AG20443 (cell line): ENCODE measurements around the gene C17orf100.
"Not testable (repeated sequence)": the region's sequence is repeated elsewhere in the genome, so short reads cannot be mapped to it uniquely, and the experiment has no call there.

Source experiments
- DNase-seq: peaks from one replicate; pipeline ENCODE4 v3.0.0; 2012; ENCODE audit warnings: low spot score, mixed read lengths

Gene C17orf100

DNA sequence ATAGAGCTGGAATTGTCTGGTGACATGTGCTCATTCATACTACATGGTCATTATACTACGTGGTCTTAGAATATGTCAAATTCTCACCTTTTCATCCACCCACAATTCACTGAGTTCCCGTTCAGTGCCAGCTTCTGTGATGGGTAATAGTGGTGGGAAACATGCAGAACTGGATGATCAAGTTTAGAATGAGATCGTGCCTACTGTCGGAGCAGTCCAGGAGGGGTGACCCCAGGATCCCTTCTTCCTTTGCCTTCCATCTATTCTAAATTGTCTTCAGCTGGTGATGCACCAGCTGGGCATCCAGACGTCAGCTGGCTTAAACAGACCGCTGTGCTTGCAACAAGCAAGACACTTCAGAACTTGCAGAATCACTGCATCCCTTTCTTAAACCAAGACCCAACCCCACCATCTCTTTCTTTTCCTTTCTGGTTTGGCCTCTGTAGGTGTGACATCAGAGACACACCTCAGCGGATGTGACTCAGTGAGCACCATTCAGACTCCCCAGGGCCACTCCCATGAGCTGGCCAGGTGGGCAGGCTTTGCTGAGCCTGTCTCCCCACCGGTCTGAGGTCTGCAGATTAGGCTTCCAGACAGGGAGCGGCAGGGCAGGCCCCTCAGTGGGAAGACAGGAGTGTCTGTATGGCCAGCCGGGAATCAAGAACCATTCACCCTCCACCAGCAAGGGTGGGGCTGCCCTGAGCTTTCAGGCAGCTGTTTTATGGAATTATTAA lies 18.1 kb downstream of the C17orf100 start:
- no peak for DNase-seq

DNA sequence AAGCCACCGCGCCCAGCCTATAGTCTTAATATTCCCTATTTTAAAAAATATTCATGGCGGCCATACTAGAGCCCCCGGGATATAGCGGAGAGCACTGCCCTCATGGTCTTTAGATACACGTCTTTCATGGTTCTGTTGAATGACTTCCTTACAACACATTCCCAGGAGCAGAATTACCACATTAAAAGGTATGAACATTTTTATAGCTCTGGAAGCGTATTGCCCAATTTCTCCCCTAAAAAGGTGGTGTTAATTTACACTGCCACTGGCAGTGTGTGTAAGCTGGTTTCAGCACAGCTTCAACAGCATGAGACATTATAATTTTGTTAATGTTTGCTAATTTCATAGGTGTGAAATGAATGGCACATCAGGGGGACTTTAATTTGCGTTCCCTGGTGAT lies 19.0 kb downstream of the C17orf100 start:
- no peak for DNase-seq

DNA sequence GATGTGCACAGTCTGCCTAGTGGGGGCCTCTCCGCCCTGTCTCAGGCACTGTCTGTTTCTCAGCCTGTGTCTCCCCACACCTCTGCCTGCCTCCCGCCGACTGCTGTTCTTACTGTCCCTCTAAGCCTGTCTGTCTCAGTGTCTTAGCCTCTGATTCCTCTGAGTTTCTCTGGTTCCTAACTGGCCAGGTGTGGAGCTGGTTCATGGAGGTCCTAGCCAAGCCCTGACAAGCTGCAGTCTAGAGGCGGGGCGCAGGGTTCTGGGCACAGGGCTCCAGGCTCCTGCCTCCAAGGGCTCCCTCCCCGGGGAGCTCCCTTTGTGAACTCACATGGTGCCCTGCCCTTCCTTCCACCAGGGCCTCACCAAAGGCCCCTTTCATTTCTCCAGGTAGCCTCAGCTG lies 19.4 kb downstream of the C17orf100 start:
- no peak for DNase-seq

DNA sequence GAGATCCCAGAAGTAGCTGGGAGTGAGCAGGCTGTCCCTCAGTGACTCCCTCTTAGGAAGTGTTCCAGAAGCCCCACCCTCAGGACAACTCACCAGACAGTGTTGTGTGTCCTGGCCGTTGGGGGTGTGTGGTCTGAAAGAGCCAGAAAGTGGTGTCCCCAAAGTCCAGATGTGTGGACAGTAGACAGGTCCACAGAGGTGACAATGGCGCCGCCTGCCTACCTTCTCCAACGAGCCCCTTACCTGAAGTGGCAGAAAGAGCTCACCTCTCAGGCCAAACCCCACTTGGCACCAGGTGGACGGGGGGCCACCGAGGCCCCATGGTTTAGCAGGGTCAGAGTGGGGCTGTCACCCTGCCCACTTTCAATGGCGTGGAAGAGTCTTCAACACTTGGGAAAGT lies 19.9 kb downstream of the C17orf100 start:
- DNase-seq = no peak

DNA sequence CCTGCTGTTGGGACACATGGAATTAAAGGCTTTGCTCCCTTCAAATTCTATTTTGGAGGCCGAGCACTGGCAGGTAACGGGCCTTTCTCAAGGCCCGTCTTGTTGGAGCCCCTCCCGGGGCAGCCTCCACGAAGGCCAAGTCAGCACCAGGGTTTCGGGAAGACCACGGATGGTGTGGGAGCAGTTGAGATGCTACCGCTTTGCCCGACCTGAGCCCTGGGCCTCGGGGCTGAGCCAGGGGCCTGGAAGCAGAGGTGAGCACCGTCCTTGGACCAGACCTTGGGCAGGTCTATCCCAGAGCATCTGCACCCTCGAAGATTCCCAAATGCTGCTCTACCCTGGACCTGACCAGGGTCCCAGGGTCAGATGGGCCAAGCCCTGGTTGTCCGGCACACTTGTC lies 23.0 kb downstream of the C17orf100 start:
- DNase-seq = no peak

DNA sequence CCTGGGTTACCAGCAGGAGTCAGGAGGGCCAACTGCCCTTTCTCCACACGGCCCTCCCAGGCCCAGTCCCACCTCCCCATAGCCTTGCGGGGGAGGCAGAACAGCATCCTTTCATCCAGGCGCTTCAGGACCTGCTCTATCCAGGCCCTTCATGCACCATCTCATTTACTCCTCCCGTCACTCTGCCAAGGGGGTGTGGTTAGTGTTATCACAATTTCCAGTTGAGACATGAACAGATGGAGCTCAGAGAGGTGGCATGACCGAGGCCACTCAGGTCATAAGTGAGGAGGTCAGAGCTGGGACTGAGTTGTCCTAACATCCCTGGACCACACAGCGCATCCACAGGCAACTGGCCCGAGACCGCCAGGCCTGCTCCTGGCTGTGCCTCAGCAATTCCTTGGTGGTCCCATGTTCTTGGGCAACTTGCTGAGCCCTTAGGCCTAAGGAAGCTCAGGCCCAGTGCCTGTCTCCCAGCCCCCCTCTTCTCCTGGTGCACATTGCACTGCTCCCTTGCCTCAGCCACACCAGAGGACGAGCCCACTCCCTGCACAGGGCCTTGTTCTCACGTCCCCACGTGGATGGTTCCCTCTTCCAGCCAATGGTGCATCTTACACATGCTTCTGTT lies 23.8 kb downstream of the C17orf100 start:
- DNase-seq = no peak

DNA sequence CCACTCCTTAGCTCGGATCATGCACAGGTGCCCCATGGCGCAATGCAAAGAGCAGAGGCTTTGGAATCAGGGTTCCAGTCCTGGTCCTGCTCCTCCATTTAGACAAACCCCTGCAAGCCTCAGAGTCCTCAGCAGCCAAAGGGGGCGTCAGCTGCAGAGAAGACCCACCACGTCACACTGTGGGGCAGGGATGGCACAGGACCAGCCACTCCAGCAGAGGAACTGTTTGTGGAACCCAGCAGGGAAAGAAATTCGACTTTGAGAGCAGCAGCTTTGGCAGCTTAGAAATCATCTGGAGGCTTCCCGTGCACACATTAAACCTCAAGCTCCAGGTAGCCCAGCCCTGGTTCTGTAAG lies 25.2 kb downstream of the C17orf100 start:
- DNase-seq = no peak

DNA sequence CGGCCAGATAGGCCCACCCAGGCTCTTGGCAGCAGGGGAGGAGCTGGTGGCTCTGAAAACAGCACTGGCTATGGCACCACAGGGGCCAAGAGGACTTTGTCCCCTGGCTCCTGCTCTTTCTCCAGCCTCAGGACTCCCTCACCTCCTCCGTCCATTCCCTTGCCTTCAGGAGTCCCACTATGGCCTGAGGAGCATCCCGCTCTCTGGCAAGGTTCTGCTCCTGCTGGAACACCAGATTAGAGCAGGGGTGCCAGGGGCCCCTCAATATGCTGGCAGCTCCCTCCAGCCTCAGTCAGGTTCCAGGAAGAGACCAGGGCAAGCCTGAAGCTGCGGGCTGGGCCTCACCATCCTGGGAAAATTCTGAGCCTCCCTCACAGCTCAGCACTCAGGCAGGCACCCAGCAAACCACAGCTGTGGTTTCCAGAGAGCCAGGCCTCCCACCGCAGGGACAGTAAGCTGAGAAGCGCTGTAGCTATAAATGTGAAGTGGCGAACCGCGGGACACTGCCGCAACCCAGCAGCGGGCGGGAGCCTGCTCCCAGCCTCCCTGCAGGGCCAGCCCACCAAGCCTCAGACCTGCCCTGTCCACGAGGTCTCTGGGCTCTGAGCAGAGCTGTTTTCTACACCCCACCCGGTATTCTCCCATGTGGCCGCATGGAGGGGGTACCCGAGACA lies 25.7 kb downstream of the C17orf100 start:
- peak; percentile 78 for DNase-seq

DNA sequence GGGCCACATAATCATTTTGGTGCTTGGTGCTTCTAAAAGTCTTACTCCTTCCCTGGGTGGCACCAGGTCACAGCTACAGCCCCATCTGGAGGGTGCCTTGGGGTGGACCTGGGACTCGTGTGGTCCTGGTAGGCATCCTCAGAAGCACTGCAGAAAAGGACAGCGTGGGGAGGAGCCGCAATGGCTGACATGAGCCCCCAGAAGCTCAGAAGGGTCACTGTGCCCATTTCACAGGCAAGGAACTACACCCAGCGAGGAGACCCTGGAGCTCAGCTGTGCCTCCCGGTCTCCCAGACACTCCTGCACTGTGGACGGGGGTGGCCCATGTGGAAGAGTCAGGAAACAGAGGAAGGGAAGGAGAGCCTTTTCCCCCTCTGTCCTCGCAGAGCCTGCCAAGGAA lies 26.4 kb downstream of the C17orf100 start:
- DNase-seq = no peak

DNA sequence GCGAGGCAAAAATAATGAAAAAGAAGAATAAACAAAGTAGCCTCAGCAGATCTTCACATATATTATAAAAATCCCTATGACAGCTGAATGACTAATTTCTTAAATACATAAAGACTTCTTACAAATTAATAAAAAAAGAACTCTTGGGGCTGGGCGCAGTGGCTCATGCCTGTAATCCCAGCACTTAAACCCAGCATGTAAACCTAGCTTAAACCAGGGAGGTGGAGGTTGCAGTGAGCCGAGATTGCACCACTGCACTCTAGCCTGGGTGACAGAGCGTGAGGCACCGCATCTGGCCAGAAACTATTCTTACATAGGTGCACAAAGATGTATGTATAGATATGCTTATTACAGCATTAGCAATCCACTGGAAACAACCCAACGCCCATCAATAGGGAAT lies 27.7 kb downstream of the C17orf100 start:
- no peak for DNase-seq

DNA sequence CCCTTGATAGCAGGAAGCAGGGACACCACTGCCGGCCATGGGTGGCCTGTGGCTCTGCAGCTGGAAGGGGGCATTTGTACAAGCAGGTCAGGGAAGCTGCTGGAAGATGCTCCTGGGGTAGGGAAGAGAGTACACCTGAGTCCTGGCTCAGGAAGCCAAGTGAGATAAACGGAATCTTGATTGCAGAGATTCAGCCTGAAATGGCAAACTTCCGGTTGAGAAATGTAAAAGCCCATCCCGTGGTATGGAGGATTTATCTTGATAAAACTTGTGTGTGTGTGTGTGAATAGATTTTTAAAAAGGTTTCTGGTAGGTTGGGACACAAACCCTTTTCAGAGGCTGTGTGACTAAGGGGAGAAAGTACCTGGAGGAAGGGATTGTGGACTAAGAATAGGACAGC lies 29.6 kb downstream of the C17orf100 start:
- DNase-seq = no peak

DNA sequence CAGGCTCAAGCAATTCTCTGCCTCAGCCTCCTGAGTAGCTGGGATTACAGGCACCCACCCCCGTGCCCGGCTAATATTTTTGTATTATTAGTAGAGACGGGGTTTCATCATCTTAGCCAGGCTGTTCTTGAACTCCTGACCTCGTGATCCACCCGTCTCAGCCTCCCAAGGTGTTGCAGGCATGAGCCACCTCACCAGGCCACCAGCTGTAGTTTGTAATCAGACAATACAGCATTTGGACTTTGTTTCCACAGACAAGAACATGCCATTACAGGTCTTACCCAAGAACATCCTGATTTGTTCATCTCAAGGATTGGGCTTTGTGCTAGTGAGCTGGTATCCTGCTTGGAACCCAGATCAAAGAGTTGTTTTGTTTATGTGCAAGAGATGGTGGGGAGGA lies 30.1 kb downstream of the C17orf100 start:
- no peak for DNase-seq

DNA sequence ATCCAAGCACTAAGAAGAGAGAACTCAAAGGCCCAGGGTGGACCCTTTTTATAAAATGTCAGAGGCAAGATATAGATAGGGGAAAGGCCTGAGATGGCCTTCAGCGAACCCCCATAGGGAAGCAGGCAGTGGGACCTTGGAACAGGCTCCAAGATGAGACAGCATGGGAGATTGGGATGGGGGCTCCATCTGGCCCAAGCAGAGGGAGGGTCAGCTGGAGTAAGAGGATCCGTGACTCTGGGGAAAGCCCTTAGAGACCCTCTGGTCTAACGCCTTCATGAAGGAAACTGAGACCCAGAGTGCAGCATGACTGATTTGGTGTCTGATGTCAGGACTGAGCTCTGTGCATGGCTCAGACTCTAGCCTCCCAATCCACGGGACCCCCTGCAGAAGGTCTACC lies 30.8 kb downstream of the C17orf100 start:
- no peak for DNase-seq

DNA sequence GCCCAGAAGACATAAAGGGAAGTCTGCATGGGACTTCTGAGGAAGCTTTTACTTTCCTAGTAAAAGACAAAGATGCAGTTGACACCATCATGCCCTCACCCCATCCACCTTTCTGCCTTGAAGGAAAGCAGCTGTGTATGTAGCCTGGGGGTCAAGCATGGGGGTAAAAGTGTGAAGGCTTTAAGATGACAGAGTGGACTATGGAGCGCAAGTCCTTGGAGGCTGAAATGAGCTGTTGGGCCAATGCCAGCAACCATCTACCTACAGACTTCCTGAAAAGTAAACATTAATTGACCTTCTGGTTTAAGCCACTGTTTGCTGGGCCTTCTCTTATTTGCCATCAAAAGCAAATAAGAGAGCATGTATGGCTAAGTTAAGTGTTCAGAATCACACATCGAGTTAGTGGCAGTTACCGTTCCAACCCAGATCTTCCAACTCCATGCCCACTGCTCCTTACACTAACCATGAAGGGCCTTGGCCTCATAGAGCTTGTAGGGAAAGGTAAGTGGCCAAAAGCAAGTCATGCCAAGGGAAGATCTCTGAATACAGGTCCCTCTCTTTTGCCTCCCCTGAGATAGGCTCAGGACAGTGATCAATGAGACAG lies 31.6 kb downstream of the C17orf100 start:
- no peak for DNase-seq

DNA sequence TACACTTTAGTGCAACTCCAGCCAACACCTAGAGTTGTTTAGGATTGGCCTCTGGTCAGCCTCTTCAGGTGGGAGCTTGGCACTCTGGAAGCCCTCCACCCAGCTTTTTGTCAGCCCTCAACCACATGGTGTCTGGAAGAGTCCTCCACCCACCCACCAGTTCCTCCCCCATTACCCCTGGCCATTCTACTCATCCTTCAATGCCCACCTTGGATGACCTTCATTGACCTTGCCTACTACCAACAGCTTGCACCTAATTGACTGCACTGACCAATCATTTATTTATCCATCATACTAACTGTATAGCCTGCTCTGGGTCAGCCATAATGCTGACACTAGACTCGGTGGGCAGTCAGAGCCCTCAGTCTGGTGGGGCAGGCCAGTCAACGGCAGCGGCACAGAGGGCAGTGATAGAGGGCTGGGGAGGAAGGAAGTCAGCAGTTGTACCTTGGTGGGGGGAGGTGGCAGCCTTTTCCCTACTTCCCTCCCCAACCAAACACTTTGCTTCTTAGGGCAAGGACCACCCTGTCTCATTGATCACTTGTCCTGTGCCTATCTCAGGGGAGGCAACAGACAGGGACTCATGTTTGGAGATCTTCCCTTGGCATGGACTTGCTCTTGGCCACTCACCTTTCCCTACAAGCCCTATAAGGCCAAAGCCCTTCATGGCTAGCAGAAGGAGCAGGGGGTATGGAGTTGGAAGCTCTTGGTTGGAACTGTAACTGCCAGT lies 32.3 kb downstream of the C17orf100 start:
- DNase-seq = no peak

DNA sequence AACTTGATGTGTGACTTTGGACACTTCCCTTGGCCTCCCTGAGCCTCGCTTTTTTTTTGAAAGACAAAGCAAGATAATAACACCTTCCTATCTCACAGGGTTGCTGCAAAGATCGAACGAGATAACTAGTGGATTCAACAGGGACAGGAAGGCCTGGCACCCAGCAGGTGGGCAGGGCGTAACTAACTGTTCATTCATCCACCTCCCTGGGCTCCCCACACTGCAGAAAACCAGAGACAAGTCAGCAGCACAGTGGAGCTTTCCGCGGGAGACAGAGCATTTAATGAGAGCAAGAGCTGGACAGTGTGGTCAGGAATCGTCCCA lies 32.9 kb downstream of the C17orf100 start:
- DNase-seq = no peak

DNA sequence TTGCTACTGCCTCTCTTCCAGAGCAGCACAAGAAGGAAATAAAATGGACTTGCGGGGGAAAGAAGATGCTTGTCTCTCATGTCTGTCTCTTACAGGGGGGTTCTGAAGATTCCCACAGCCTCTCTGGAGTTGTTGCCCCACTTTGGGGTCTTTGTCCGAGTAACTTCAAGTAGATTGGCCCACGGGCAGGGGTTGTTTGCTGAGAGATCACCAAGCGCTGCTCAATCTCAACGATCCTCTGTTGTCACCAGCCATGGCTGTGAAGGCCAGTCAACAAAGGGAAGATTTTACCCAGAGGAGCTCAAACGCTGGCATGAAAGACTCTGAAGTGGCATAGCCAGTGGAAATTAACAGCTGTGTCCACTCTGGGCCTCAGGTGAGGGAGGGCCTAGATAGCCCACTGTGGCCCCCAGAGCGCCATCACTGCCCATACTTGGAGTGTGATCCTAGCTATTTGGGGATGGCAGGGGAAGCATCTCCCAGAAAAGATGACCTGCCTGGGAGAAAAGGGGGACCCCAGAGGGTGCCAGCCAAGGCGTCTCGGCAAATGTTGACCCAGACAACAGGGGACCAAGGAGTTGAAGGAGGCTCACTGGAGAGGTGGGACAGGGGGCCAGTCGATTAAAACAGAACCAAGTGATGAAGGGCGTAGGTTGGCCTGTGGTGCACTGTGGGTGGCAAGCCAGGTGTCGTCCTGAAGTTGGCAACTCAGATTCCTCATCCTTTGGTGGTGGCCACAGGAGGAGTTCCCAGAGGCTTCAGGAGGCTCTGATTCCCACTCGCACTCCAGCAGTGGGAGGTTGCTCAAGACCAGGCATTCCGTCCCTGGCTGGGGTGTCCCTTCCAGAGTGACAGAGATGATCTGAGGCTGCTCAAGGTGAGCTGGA lies 33.6 kb downstream of the C17orf100 start:
- DNase-seq = no peak

DNA sequence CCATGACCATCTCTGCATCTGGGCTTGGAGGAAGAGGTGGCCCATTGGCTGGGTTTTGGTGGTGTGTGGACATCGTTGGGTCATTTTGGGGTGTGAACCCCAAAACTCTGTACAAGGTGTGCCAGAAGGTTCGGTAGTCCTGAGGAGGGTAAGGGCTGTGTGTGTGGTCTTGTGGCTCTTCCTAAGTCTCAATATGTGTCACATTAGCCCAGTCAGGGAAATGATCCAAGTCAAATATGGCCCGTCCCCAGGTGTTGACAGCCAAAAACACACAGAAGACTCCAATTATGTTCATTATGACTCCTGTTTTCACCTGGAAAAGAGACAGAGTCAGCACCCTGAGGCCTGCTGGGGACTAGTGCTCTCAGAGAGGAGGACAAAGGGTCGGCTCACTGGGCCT lies 34.5 kb downstream of the C17orf100 start:
- no peak for DNase-seq

DNA sequence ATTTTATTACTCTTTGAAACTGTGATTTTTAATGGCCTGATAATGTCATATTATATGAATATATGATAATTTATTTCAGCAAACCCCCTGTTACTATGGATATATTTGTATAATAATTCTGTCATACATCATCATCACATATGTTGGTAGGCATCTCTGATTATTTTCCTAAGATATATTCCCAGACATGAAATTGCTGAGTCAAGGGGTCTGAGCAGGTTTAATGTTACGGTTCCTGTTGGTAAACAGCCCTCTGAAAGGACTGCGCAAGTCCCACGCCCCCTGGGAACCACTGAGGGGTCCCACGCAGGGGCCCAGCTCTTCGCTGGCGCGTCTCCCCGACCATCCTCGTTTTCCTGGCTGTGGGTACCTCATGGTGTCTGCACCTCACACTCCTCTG lies 37.4 kb downstream of the C17orf100 start:
- DNase-seq = no peak

DNA sequence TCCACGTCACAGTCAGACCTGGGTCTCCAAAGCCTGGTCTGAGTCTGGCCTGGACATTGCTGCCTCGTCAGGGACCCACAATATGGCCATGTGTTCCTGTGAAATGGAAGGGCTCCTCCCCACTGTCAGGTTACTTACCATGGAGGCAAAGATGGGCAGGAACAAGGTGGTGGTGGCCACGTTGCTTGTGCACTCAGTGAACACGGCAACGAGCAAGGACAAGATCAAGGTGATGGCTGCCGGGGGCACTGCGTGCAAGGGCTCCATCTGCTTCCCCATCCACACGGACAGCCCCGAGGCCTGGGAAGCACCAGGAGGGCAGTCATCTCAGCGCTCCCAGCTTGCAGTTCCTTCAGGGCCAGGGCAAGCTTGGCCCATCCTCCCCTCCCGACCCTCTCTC lies 39.1 kb downstream of the C17orf100 start:
- no peak for DNase-seq

DNA sequence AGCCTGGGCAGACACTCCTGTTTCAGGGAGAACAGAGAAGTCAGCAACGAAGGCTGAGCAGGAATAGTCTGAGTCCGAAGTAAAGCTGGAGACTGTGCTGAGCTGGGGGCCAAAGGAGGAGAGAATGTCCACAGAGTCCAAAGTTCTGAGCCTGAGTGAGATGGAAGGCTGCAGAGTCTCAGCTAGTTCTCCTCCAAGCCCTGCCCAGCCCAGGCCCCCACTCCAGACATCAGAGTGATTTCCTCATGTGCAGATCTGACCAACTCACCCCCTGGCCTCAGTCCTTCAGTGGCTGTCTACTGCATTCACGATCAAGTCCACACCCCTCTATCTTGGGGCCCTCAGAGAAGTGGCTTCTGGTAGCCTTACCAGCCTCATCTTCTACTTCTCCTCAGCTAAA lies 40.0 kb downstream of the C17orf100 start:
- no peak for DNase-seq

DNA sequence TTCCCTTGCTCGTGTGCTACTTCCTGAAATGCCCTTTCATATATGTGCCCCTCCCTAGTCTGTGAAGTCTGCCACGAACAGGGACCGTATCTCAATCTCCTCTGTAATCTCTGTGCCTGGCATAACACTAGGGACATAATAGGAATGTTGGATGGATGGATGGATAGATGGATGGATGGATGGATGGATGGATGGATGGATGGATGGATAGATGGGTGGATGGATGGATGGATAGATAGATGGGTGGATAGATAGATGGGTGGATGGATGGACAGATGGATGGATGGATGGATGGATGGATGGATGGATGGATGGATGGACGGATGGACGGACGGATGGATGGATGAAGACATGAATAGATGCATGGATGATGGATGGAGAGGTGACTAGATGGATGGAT lies 40.4 kb downstream of the C17orf100 start:
- not testable (repeated sequence) for DNase-seq
